NB4 (cell line): ENCODE results near the gene KLC4.

Source experiments
- DNase-seq: peaks from one replicate; pipeline ENCODE4 v3.0.0; 2010; ENCODE audit warnings: low read depth
- H3K4me3 ChIP-seq: one replicate; pipeline ENCODE4 v1.5.1; 2011; ENCODE audit warnings: mild to moderate bottlenecking, low read depth, low read length, moderate library complexity
- CTCF ChIP-seq: IDR thresholded peaks from one replicate; pipeline ENCODE4 v1.5.1; 2012; ENCODE audit warnings: low read depth, low read length
- MAX ChIP-seq: IDR thresholded peaks from 2 replicates; pipeline ENCODE4 v1.6.1; 2011; ENCODE audit warnings: low read depth, low read length
- MYC ChIP-seq: IDR thresholded peaks from 2 replicates; pipeline ENCODE4 v1.6.1; 2011; ENCODE audit warnings: low read depth, low read length
- POLR2A ChIP-seq: IDR thresholded peaks from 2 replicates; pipeline ENCODE4 v1.6.1; 2011; ENCODE audit warnings: mild to moderate bottlenecking; ENCODE audit not compliant: insufficient read length; ENCODE audit errors: extremely low read depth

KLC4 gene

GRCh38 chr6:43097502-43097901, 38.1 kb downstream of the KLC4 start:
- no peak for TF ChIP-seq POLR2A
- no peak for TF ChIP-seq CTCF
- no peak for TF ChIP-seq MYC
- TF ChIP-seq MAX = no peak
- DNase-seq = no peak
- no peak overlapping the region for H3K4me3 ChIP-seq

DNA sequence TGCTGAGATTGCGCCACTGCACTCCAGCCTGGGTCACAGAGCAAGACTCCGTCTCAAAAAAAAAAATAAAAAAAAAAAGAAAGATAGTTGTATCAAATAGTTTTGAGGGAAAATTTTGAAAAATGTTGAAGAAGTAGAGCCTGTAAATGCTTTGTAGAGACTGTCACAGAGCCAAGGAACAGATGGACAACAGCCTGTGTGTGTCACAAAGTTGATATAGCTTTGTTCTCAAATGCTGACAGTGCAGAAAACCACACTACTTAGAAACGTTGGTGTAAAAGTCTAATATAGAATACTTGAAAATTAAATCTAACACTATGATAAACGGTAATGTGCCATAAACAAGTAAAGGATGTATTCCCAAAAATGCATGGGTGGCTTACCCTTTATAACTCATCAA, 42.1 kb downstream of the KLC4 start:
- TF ChIP-seq POLR2A (no peak), MAX (no peak), MYC (no peak), CTCF (no peak)
- no peak overlapping the region for H3K4me3 ChIP-seq
- no peak for DNase-seq

DNA sequence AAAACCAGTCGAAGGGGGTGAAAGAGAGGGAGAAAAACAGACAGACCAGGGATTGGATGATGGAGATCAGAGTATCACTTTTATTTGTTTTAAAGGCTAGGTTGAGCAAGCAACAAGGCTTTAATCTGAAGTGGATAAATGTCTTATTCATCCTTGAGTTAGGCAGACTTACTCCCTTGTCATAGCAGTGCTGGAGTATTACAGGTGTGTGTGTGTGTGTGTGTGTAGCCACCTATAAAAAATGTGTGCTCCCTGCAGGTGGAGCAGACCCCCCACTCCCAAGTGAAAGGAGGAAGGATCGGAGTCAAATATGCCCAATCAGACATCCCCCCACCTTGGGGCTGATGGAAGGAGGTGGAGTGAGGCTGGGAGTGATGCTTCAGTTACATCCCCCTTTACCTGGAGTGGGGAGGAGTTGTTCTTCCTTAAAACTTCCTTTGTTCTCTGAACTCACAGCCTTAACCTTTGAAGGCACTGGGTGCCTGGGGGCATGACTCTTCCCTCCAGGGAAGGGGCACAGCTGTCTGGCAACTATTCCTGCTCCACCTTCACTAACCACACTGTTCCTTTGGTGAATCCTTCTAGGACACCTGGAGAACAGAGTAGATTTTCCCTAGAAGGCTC, 43.9 kb downstream of the KLC4 start:
- no peak overlapping the region for H3K4me3 ChIP-seq
- DNase-seq = no peak
- TF ChIP-seq MAX (no peak), CTCF (no peak), MYC (no peak), POLR2A (no peak)

- TF ChIP-seq MYC (no peak), CTCF (no peak), MAX (no peak)
- no peak overlapping the region for H3K4me3 ChIP-seq
- no peak for DNase-seq
These were observed 46.2 kb downstream of the KLC4 start for GRCh38 chr6:43105538-43106222.

DNA sequence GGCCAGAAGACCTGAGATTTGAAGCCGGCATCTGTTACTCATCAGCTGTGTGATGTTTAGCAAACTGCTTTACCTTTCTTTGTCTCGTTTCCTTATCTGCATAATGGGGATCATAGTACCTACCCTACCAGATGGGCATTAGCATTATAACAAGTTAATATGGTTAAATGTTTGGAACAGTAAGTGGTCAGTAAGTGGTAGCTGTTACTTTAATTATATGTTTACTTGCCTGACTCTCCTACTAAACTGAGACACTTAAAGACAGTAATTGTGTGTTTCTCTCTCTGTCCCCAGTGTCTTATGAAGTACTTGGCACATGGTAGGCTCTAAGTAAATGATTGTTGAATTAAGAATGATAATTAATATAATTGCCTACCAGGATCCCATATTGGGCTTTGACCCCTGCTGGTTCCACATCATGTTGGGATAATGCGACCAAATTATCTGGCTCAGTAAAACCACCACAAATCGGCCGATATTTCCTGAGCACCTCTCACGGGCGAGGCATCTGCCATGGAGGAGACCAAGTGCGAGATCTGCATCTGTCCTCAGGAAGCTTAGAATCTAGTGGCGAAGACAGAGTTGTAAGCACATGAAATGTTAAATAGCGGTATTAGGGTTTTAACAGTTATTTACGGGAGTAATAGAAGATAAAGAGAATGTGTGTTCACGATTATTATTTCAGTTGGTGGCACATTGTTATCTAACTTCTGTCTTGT, 48.1 kb downstream of the KLC4 start:
- no peak for DNase-seq

More for the DNA sequence above, 48.1 kb downstream of the KLC4 start:
- TF ChIP-seq MYC (no peak), CTCF (no peak), POLR2A (no peak), MAX (no peak)
- H3K4me3 ChIP-seq = no peak overlapping the region
